Adrenal gland (tissue), 19 donors: ENCODE measurements around the gene TMEM60. TPM values are rescaled to one million over a fixed set of nuclear protein-coding genes. Genes with fewer than 3 reads are reported as not detected.
A peak's percentile ranks its signal among the peaks of the same experiment; 100 is the strongest.

Experiments used
- DNase-seq, 7 donors: peaks; one replicate each; pipeline ENCODE4 v3.0.0-alpha.2; 2019 to 2020
- H3K27ac ChIP-seq, 5 donors: fragments of 200-600 bp; sonication (generic) in 4 of 5; 1 replicate in 3 of 5; 2 replicates in 2 of 5; pipeline versions ENCODE4 v1.5.1 to v1.8.0; 2016 to 2020; ENCODE audit warnings: mild to moderate bottlenecking in 1 of 5
- H3K27me3 ChIP-seq: fragments of 200-600 bp; 2 replicates; pipeline ENCODE4 v1.8.0; 2021
- H3K36me3 ChIP-seq, 2 donors: fragments of 200-600 bp; replicated peaks in 1 of 2; 1 replicate in 1 of 2; 2 replicates in 1 of 2; pipeline versions ENCODE4 v1.5.1 to v1.8.0; 2018 to 2022
- H3K4me1 ChIP-seq, 2 donors: fragments of 200-600 bp; replicated peaks in 1 of 2; 1 replicate in 1 of 2; 2 replicates in 1 of 2; pipeline versions ENCODE4 v1.5.1 to v1.8.0; 2018 to 2021
- H3K4me3 ChIP-seq, 4 donors: fragments of 200-600 bp; sonication (generic) in 3 of 4; one replicate each; pipeline ENCODE4 v1.5.1; 2016 to 2018
- H3K9me3 ChIP-seq, 3 donors: fragments of 200-600 bp; sonication (generic) in 1 of 3; replicated peaks in 1 of 3; 1 replicate in 2 of 3; 2 replicates in 1 of 3; pipeline versions ENCODE4 v1.5.1 to v1.8.0; 2016 to 2021
- CTCF ChIP-seq, 6 experiments: fragments of 450-650 bp in 4 of 6; fragments of 200-600 bp in 2 of 6; sonication (generic) in 1 of 6; IDR thresholded peaks; 1 replicate in 5 of 6; 2 replicates in 1 of 6; pipeline versions ENCODE4 v1.5.1 to v1.8.0; 2016 to 2021; ENCODE audit warnings: antibody characterized with exemption in 6 of 6, mild to moderate bottlenecking in 2 of 6, moderate library complexity in 1 of 6
- POLR2A ChIP-seq, 2 donors: fragments of 450-650 bp; IDR thresholded peaks; one replicate each; pipeline ENCODE4 v1.6.1; 2017; ENCODE audit warnings: antibody characterized with exemption in 2 of 2, mild to moderate bottlenecking in 2 of 2, moderate library complexity in 1 of 2
- WGBS, 4 donors: extraction: QIAGEN DNeasy Blood & Tissue Kit in 2 of 4; methylation state at CpG; one replicate each; pipeline versions ENCODE4 v1.1.5 to v1.1.7; 2013 to 2017; 5-methylcytosine and 5-hydroxymethylcytosine counted together
- intact Hi-C, 2 donors: fragments of 100-400 bp; cut with DNase I; formaldehyde crosslinking; loops; one replicate each; pipeline versions ENCODE4 v1.14.1 to v1.15.0; 2022 to 2023
- long read RNA-seq, 10 donors: library from polyadenylated mRNA in 3 of 10; unstranded in 2 of 10; stranded (forward) in 1 of 10; transcript quantifications; one replicate each; pipeline ENCODE4 v2.0.0 and lab custom pipeline, GENCODE V29; 2021 to 2026
- polyA plus RNA-seq, 3 donors: library from polyadenylated mRNA; stranded (reverse); fragments of 200-250 nt in 2 of 3; fragments of 350-450 nt in 1 of 3; fragmentation: Illumina TruSeq in 1 of 3; extraction: RNeasy Lipid Tissue Mini Kit (QIAGEN cat#74804) in 1 of 3; gene quantifications; one replicate each; pipeline ENCODE4 v1.2.3, GENCODE V29; 2013 to 2014
- total RNA-seq, 9 donors: library from RNA; depleted of rRNA in 4 of 9; stranded (reverse); fragments of >200 nt in 4 of 9; fragments of 120-200 nt in 1 of 9; fragmentation: NEBNext Ultra II Directional in 1 of 9; extraction: Animal tissue kit (Norgen Biotek cat#: 25700) in 1 of 9; gene quantifications; one replicate each; pipeline versions ENCODE4 v1.1.0 to v1.2.4, GENCODE V29; 2013 to 2023
- donor health status: healthy with polysubstance abuse.
- donor health status: Bipolar disorder and iron deficiency.
- donor health status: DM: yes; HTN: yes; CAD: no.
- donor health status: DM: no; HTN: no; CAD: no.
- donor health status: DM: no; HTN: no; CAD: no.
- donor health status: DM: yes; HTN: yes; CAD: no.

The TMEM60 gene
- total RNA-seq = 10 to 100 TPM; 13.8 to 30.6 (median 17.1) TPM
- polyA plus RNA-seq = 10 to 100 TPM; 21.7 to 25.2 (median 23.1) TPM
- long read RNA-seq, donor 1, transcript TMEM60-201 (2 exons, 1,023 nt) = major isoform, 40 of 92 reads
- long read RNA-seq, donor 1, partial matches to known transcripts = 52 of 92 reads
- long read RNA-seq, donor 1, other reads (novel, unspliced or antisense) = 0 of 92 reads
- long read RNA-seq, donor 2, transcript TMEM60-201 (2 exons, 1,023 nt) = major isoform, 18 of 71 reads
- long read RNA-seq, donor 2, partial matches to known transcripts = 53 of 71 reads
- long read RNA-seq, donor 2, other reads (novel, unspliced or antisense) = 0 of 71 reads
- long read RNA-seq, donor 3, transcript TMEM60-201 (2 exons, 1,023 nt) = major isoform, 22 of 22 reads
- long read RNA-seq, donor 3, partial matches to known transcripts = 0 of 22 reads
- long read RNA-seq, donor 3, other reads (novel, unspliced or antisense) = 0 of 22 reads
- long read RNA-seq, donor 4, transcript TMEM60-201 (2 exons, 1,023 nt) = major isoform, 28 of 28 reads
- long read RNA-seq, donor 4, partial matches to known transcripts = 0 of 28 reads
- long read RNA-seq, donor 4, other reads (novel, unspliced or antisense) = 0 of 28 reads
- long read RNA-seq, donor 5, transcript TMEM60-201 (2 exons, 1,023 nt) = major isoform, 21 of 22 reads
- long read RNA-seq, donor 5, partial matches to known transcripts = 1 of 22 reads
- long read RNA-seq, donor 5, other reads (novel, unspliced or antisense) = 0 of 22 reads
- long read RNA-seq, donor 6, transcript TMEM60-201 (2 exons, 1,023 nt) = major isoform, 19 of 20 reads
- long read RNA-seq, donor 6, partial matches to known transcripts = 1 of 20 reads
- long read RNA-seq, donor 6, other reads (novel, unspliced or antisense) = 0 of 20 reads
- long read RNA-seq, donor 7, transcript TMEM60-201 (2 exons, 1,023 nt) = major isoform, 7 of 28 reads
- long read RNA-seq, donor 7, partial matches to known transcripts = 21 of 28 reads
- long read RNA-seq, donor 7, other reads (novel, unspliced or antisense) = 0 of 28 reads
- long read RNA-seq, donor 8, transcript TMEM60-201 (2 exons, 1,023 nt) = major isoform, 25 of 72 reads
- long read RNA-seq, donor 8, partial matches to known transcripts = 47 of 72 reads
- long read RNA-seq, donor 8, other reads (novel, unspliced or antisense) = 0 of 72 reads
- long read RNA-seq, donor 9, transcript TMEM60-201 (2 exons, 1,023 nt) = major isoform, 14 of 14 reads
- long read RNA-seq, donor 9, partial matches to known transcripts = 0 of 14 reads
- long read RNA-seq, donor 9, other reads (novel, unspliced or antisense) = 0 of 14 reads
- long read RNA-seq, donor 10, transcript TMEM60-201 (2 exons, 1,023 nt) = major isoform, 9 of 9 reads
- long read RNA-seq, donor 10, partial matches to known transcripts = 0 of 9 reads
- long read RNA-seq, donor 10, other reads (novel, unspliced or antisense) = 0 of 9 reads

GRCh38 chr7:77798394-77799077 is at the start of gene TMEM60, which contains the start of gene PHTF2:
TSS of gene TMEM60 (minus strand) at chr7:77798434. CDS start at chr7:77794373, 4,061 bp downstream.
TSS of gene PHTF2 (plus strand) at chr7:77798773.
- intact Hi-C loops = no loop called here
- peak; percentile 99 to 100 (median 99) for DNase-seq

GRCh38 chr7:77846317-77847092 is 48.3 kb upstream of the TMEM60 start:
- H3K9me3 ChIP-seq = no peaks in the 10 kb centered on the region
- 65 to 91% (median 82%) methylated on average over 5 to 8 of the region's 8 CpGs for WGBS, 4 donors
- intact Hi-C loops = no loop called here
- TF ChIP-seq POLR2A (IDR thresholded peaks at IDR 0.05) (no peak), CTCF (IDR thresholded peaks at IDR 0.05) (no peak)
- no peaks in the 10 kb centered on the region for H3K27me3 ChIP-seq
- DNase-seq = no peak
- no peak overlapping the region for H3K4me3 ChIP-seq
- H3K36me3 ChIP-seq = no peaks in the 10 kb centered on the region
- no peak overlapping the region for H3K27ac ChIP-seq
- H3K4me1 ChIP-seq = no peaks in the 10 kb centered on the region

More at GRCh38 chr7:77798394-77799077, at the start of gene TMEM60, which contains the start of gene PHTF2:
- H3K27me3 ChIP-seq = no peaks in the 10 kb centered on the region
- no peaks in the 10 kb centered on the region for H3K36me3 ChIP-seq
- TF ChIP-seq POLR2A (IDR thresholded peaks at IDR 0.05) (peak; percentile 72 to 92), CTCF (IDR thresholded peaks at IDR 0.05) (peak in 5 of 6 experiments; percentile 41 to 61 (median 47))
- no peaks in the 10 kb centered on the region for H3K9me3 ChIP-seq
- peaks cover 11 to 21% of the 10 kb centered on the region in 2 donors for H3K4me1 ChIP-seq
- peak within 1 kb of the TSS; percentile 53 to 100 (median 87) for H3K4me3 ChIP-seq
- peak within 1 kb of the TSS; percentile 43 to 94 (median 83) for H3K27ac ChIP-seq
- WGBS, 4 donors = 0 to 1% (median 0%) methylated on average over 19 to 61 of the region's 61 CpGs

GRCh38 chr7:77843194-77843593 is 45.0 kb upstream of the TMEM60 start:
- H3K36me3 ChIP-seq = no peaks in the 10 kb centered on the region
- no peak for DNase-seq
- H3K4me1 ChIP-seq = no peaks in the 10 kb centered on the region
- no peaks in the 10 kb centered on the region for H3K27me3 ChIP-seq
- 85 to 92% (median 90%) methylated on average over 2 of the region's 2 CpGs for WGBS, 4 donors
- H3K27ac ChIP-seq = no peak overlapping the region
- TF ChIP-seq CTCF (IDR thresholded peaks at IDR 0.05) (no peak), POLR2A (IDR thresholded peaks at IDR 0.05) (no peak)
- intact Hi-C loops = no loop called here
- no peaks in the 10 kb centered on the region for H3K9me3 ChIP-seq
- H3K4me3 ChIP-seq = no peak overlapping the region
